ENCODE data around the gene TMEM255A.

- TF ChIP-seq, protein P1, sequence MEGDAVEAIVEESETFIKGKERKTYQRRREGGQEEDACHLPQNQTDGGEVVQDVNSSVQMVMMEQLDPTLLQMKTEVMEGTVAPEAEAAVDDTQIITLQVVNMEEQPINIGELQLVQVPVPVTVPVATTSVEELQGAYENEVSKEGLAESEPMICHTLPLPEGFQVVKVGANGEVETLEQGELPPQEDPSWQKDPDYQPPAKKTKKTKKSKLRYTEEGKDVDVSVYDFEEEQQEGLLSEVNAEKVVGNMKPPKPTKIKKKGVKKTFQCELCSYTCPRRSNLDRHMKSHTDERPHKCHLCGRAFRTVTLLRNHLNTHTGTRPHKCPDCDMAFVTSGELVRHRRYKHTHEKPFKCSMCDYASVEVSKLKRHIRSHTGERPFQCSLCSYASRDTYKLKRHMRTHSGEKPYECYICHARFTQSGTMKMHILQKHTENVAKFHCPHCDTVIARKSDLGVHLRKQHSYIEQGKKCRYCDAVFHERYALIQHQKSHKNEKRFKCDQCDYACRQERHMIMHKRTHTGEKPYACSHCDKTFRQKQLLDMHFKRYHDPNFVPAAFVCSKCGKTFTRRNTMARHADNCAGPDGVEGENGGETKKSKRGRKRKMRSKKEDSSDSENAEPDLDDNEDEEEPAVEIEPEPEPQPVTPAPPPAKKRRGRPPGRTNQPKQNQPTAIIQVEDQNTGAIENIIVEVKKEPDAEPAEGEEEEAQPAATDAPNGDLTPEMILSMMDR (IDR thresholded peaks at IDR 0.05), result no peak
- TF ChIP-seq EZH2phosphoT487 (IDR thresholded peaks at IDR 0.05) (no peak), EZH2 (IDR thresholded peaks at IDR 0.05) (no peak)
Observed at GRCh38 chrX:120251471-120252011, 59.7 kb downstream of the TMEM255A start.

All from neural progenitor cell (in vitro differentiated cells).